K562 (cell line): Measurements from ENCODE around the gene TULP1. TPM values are rescaled to one million over a fixed set of nuclear protein-coding genes. Genes with fewer than 3 reads are reported as not detected.
A peak's percentile ranks its signal among the peaks of the same experiment; 100 is the strongest.

Experiments used
- CBX5 ChIP-seq: IDR thresholded peaks from 2 replicates; pipeline ENCODE4 v1.6.1; 2014; ENCODE audit warnings: low read depth, borderline replicate concordance
- ELF4 ChIP-seq: fragments of 450-650 bp; formaldehyde crosslinking; IDR thresholded peaks from 2 replicates; pipeline ENCODE4 v1.4.0; 2022; ENCODE audit warnings: missing genetic modification characterization
- EP400 ChIP-seq: fragments of 450-650 bp; IDR thresholded peaks from 2 replicates; pipeline ENCODE4 v1.6.1; 2017; ENCODE audit warnings: antibody characterized with exemption, mild to moderate bottlenecking, moderate library complexity
- FOXA3 ChIP-seq, 2 experiments: fragments of 450-650 bp in 1 of 2; sonication (generic) in 1 of 2; formaldehyde crosslinking; IDR thresholded peaks in 1 of 2; conservative IDR thresholded peaks in 1 of 2; 2 replicates each; pipeline versions ENCODE4 v1.4.0 to v1.8.0; 2020 to 2022; ENCODE audit warnings: mild to moderate bottlenecking in 2 of 2, missing genetic modification reagents in 1 of 2
- FOXP4 ChIP-seq: sonication (generic); formaldehyde crosslinking; IDR thresholded peaks from 2 replicates; pipeline ENCODE4 v1.8.0; 2022; ENCODE audit warnings: mild to moderate bottlenecking, missing genetic modification reagents, borderline replicate concordance
- GABPA ChIP-seq: fragments of 200-800 bp; sonication (Bioruptor generic); conservative IDR thresholded peaks from 2 replicates; pipeline ENCODE4 v1.6.1; 2016; ENCODE audit warnings: low read depth, missing genetic modification characterization, missing compliant biosample characterization
- KDM5B ChIP-seq: fragments of 200-600 bp; sonication (generic); IDR thresholded peaks from 2 replicates; pipeline ENCODE4 v1.6.1; 2012; ENCODE audit warnings: low read depth, mild to moderate bottlenecking, moderate library complexity, low read length, control low read depth, inconsistent platforms; ENCODE audit not compliant: insufficient replicate concordance
- MTF1 ChIP-seq: fragments of 250-450 bp; sonication (Bioruptor Pico); IDR thresholded peaks from 2 replicates; pipeline ENCODE4 v1.9.0; 2021; ENCODE audit warnings: moderate library complexity, mild to moderate bottlenecking, inconsistent platforms, borderline replicate concordance
- NCOR1 ChIP-seq: fragments of 450-650 bp; IDR thresholded peaks from 2 replicates; pipeline ENCODE4 v1.6.1; 2016; ENCODE audit warnings: mild to moderate bottlenecking, moderate library complexity
- POLR2AphosphoS2 ChIP-seq: IDR thresholded peaks from 2 replicates; pipeline ENCODE4 v1.6.1; 2012; ENCODE audit warnings: low read length, improper control_type of control experiment
- PRMT5 ChIP-seq: sonication (generic); formaldehyde crosslinking; IDR thresholded peaks from 2 replicates; pipeline ENCODE4 v1.5.0; 2020; ENCODE audit warnings: missing genetic modification reagents
- RBFOX2 ChIP-seq: fragments of 200-400 bp; formaldehyde crosslinking; IDR thresholded peaks from 2 replicates; pipeline ENCODE4 v1.6.1; 2017; ENCODE audit warnings: low read depth, mild to moderate bottlenecking, low read length, moderate library complexity
- SMAD2 ChIP-seq: fragments of 150-350 bp; IDR thresholded peaks from 2 replicates; pipeline ENCODE4 v1.6.1; 2014; ENCODE audit warnings: low read depth, mild to moderate bottlenecking, low read length
- SMARCE1 ChIP-seq: fragments of 450-650 bp; IDR thresholded peaks from 2 replicates; pipeline ENCODE4 v1.7.1; 2016; ENCODE audit warnings: mild to moderate bottlenecking
- SRSF9 ChIP-seq: fragments of 200-400 bp; formaldehyde crosslinking; IDR thresholded peaks from 2 replicates; pipeline ENCODE4 v1.6.1; 2017; ENCODE audit warnings: low read depth, low read length, borderline replicate concordance
- ZNF124 ChIP-seq: sonication (generic); formaldehyde crosslinking; IDR thresholded peaks from 2 replicates; pipeline ENCODE4 v1.8.1; 2022; ENCODE audit warnings: missing genetic modification reagents
- ZNF146 ChIP-seq: IDR thresholded peaks from one replicate; pipeline ENCODE4 v1.6.1; 2018; ENCODE audit warnings: missing compliant biosample characterization; ENCODE audit not compliant: unreplicated experiment
- ZNF253 ChIP-seq: fragments of 250-450 bp; sonication (Bioruptor Pico); conservative IDR thresholded peaks from 2 replicates; pipeline ENCODE4 v1.6.1; 2021; ENCODE audit warnings: mild to moderate bottlenecking
- ZNF445 ChIP-seq: fragments of 250-450 bp; sonication (Bioruptor Pico); IDR thresholded peaks from 2 replicates; pipeline ENCODE4 v1.4.0; 2020; ENCODE audit warnings: low read depth, mild to moderate bottlenecking, moderate library complexity
- ZNF584 ChIP-seq: fragments of 200-800 bp; sonication (Bioruptor generic); IDR thresholded peaks from 2 replicates; pipeline ENCODE4 v1.6.1; 2016; ENCODE audit warnings: low read depth, mild to moderate bottlenecking, missing genetic modification characterization, missing compliant biosample characterization
- ZNF785 ChIP-seq: fragments of 250-450 bp; sonication (Bioruptor Pico); IDR thresholded peaks from 2 replicates; pipeline ENCODE4 v1.4.0; 2020; ENCODE audit warnings: mild to moderate bottlenecking
- polyA plus RNA-seq, 8 experiments: library from polyadenylated mRNA; depleted of rRNA in 4 of 8; stranded (reverse) in 5 of 8; unstranded in 3 of 8; fragments of >200 nt; fragmentation: Nextera tagmentation in 2 of 8; fragmentation: Illumina TruSeq in 1 of 8; extraction: Ambion mirVana in 2 of 8; extraction: Trizol in 1 of 8; gene quantifications; 2 replicates each; pipeline versions ENCODE4 v1.2.1 to v1.2.3, GENCODE V29; 2011 to 2014; ENCODE audit warnings: inconsistent platforms in 1 of 8, missing spikeins in 1 of 8
- total RNA-seq, 7 experiments: library from RNA; depleted of rRNA in 6 of 7; stranded (reverse); fragments of >200 nt in 6 of 7; fragmentation: Illumina TruSeq in 2 of 7; extraction: Trizol in 2 of 7; gene quantifications; 2 replicates each; pipeline versions ENCODE4 v1.2.1 to v1.2.3, GENCODE V29; 2011 to 2021; ENCODE audit warnings: low replicate concordance in 1 of 7
- TF ChIP-seq, protein P1 (sequence below), 3 experiments: fragments of 200-800 bp in 1 of 3; sonication (Bioruptor generic) in 1 of 3; sonication (generic) in 1 of 3; formaldehyde crosslinking in 1 of 3; IDR thresholded peaks; 2 replicates each; pipeline versions ENCODE4 v1.6.1 to v1.8.0; 2016 to 2022; ENCODE audit warnings: mild to moderate bottlenecking in 2 of 3, missing compliant biosample characterization in 2 of 3, missing genetic modification characterization in 2 of 3, missing genetic modification reagents in 1 of 3
- TF ChIP-seq, protein P2 (sequence below): fragments of 200-800 bp; sonication (Bioruptor generic); IDR thresholded peaks from 2 replicates; pipeline ENCODE4 v1.6.1; 2017; ENCODE audit warnings: missing genetic modification characterization, missing compliant biosample characterization

The TULP1 gene
- total and polyA plus RNA-seq, 9 of the 15 experiments (the other 6 are each of a cell fraction or from before 2014, with no cell fraction given) = 0.06 to 0.17 (median 0.09) TPM; not detected in 6

- TF ChIP-seq ZNF584 (peak; percentile 82), ZNF785 (no peak), ZNF146 (CRISPR knock-in tag) (no peak), ELF4 (CRISPR knock-in tag) (no peak), RBFOX2 (peak; percentile 92), ZNF124 (CRISPR knock-in tag) (peak; percentile 68; the same call in 1 of the 2 replicates), ZNF445 (CRISPR knock-in tag) (0 out of 2 replicates have a peak, but pooled peaks have one; percentile 14), PRMT5 (CRISPR knock-in tag) (peak; percentile 63; the same call in 1 of the 2 replicates), SMARCE1 (peak; percentile 48; the same call in 1 of the 2 replicates), NCOR1 (0 out of 2 replicates have a peak, but pooled peaks have one; percentile 45), GABPA (tag) (peak; percentile 82), ZNF253 (no peak), CBX5 (no peak), EP400 (peak; percentile 78; the same call in 1 of the 2 replicates), POLR2AphosphoS2 (no peak), SMAD2 (no peak), SRSF9 (no peak), FOXA3 (CRISPR knock-in tag; conservative IDR thresholded peaks at IDR 0.05 in 1 of 2, IDR thresholded peaks at IDR 0.05 in 1 of 2) (peak in 1 of 2 experiments; percentile 88; a peak in 2 of 4 replicates), FOXP4 (peak; percentile 90; the same call in 1 of the 2 replicates), MTF1 (CRISPR knock-in tag) (no peak), KDM5B (peak; percentile 68)
- TF ChIP-seq, protein P1, sequence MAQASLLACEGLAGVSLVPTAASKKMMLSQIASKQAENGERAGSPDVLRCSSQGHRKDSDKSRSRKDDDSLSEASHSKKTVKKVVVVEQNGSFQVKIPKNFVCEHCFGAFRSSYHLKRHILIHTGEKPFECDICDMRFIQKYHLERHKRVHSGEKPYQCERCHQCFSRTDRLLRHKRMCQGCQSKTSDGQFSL (CRISPR knock-in tag; IDR thresholded peaks at IDR 0.05) = 0 out of 2 replicates have a peak, but pooled peaks have one; percentile 32
- TF ChIP-seq, protein P1 (tag; IDR thresholded peaks at IDR 0.05) = no peak
- TF ChIP-seq, protein P2, sequence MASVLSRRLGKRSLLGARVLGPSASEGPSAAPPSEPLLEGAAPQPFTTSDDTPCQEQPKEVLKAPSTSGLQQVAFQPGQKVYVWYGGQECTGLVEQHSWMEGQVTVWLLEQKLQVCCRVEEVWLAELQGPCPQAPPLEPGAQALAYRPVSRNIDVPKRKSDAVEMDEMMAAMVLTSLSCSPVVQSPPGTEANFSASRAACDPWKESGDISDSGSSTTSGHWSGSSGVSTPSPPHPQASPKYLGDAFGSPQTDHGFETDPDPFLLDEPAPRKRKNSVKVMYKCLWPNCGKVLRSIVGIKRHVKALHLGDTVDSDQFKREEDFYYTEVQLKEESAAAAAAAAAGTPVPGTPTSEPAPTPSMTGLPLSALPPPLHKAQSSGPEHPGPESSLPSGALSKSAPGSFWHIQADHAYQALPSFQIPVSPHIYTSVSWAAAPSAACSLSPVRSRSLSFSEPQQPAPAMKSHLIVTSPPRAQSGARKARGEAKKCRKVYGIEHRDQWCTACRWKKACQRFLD (CRISPR knock-in tag) = peak; percentile 47
Measured at GRCh38 chr6:35497571-35498421, 14.9 kb downstream of the TULP1 start (continued).
